Mesodermal cell (in vitro differentiated cells): Measurements from ENCODE around the gene DVL1.
"Not testable (repeated sequence)": the region's sequence is repeated elsewhere in the genome, so short reads cannot be mapped to it uniquely, and the experiment has no call there.

ENCODE experiments used
- H3K27ac ChIP-seq: 2 replicates; pipeline ENCODE4 v1.7.0; 2013; ENCODE audit warnings: mild to moderate bottlenecking, low read depth, low read length, moderate library complexity; ENCODE audit not compliant: severe bottlenecking
- H3K36me3 ChIP-seq: 2 replicates; pipeline ENCODE4 v1.7.1; 2013; ENCODE audit warnings: mild to moderate bottlenecking, low read length, moderate library complexity; ENCODE audit not compliant: control insufficient read depth, insufficient read depth
- H3K4me1 ChIP-seq: one replicate; pipeline ENCODE4 v1.7.1; 2013; ENCODE audit warnings: mild to moderate bottlenecking, low read length; ENCODE audit not compliant: insufficient read depth, control insufficient read depth, poor library complexity, severe bottlenecking
- H3K4me3 ChIP-seq: 2 replicates; pipeline ENCODE4 v1.7.0; 2013; ENCODE audit warnings: low read length, control low read depth, mild to moderate bottlenecking; ENCODE audit not compliant: insufficient read depth, poor library complexity, severe bottlenecking; ENCODE audit errors: extremely low read depth
- H3K9me3 ChIP-seq: 2 replicates; pipeline ENCODE4 v1.7.1; 2013; ENCODE audit warnings: mild to moderate bottlenecking, low read length, moderate library complexity; ENCODE audit not compliant: control insufficient read depth
- WGBS, 2 experiments: methylation state at CpG; one replicate each; pipeline ENCODE4 v1.1.5; 2013; ENCODE audit warnings: missing lambda C conversion rate in 2 of 2; ENCODE audit not compliant: insufficient coverage in 2 of 2; 5-methylcytosine and 5-hydroxymethylcytosine counted together

The DVL1 gene

GRCh38 chr1:1373815-1374588, 24.8 kb upstream of the DVL1 start:
- Histone ChIP-seq H3K27ac (no peak overlapping the region), H3K4me3 (peak overlapping the region; percentile 98), H3K4me1 (peaks cover 7% of the 10 kb centered on the region), H3K36me3 (peaks cover 28% of the 10 kb centered on the region), H3K9me3 (no peaks in the 10 kb centered on the region)
- 59 to 60% methylated on average over 50 to 52 of the region's 52 CpGs for WGBS, 2 experiments

DNA sequence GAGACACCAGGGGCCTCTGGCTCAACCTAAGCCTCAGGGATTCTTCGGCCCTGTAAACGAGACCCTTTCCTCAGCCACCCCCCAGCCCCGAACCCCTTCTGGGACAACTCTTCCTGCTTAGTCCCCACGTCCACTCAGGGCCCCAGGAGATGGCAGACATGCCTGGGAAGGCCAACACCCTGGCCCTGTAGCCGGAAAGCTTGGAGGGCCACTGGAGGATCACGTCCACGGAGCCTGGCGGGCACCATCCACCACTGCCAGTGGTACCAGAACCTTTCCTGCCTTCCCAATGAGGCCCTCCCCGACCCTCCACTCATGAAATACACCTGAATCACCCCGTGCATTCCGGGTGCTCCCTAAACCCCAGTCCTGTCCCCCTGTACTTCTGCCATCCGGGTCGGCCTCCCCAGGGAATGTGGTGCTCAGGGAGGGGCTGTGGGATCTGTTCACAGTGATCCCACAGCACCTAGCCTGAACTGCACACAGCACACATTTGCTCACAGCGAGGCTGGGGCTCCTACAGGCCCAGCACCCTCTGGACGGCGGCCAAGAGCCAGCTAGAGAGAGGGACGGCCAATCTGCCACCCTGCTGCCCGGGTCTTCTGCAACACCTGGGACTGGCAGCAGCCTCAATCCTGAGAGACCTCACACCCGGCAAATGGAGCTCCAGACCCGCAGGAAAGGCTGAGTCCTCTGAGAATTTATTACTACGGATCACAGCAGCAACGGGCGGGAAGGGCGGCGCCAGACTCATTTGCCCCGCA, 24.0 kb upstream of the DVL1 start:
- no peaks in the 10 kb centered on the region for H3K9me3 ChIP-seq
- WGBS, 2 experiments, result 95 to 98% methylated on average over 21 to 23 of the region's 26 CpGs
- H3K4me1 ChIP-seq, result peaks cover 7% of the 10 kb centered on the region
- H3K36me3 ChIP-seq, result peaks cover 28% of the 10 kb centered on the region
- peak overlapping the region; percentile 98 for H3K4me3 ChIP-seq
- no peak overlapping the region for H3K27ac ChIP-seq

DNA sequence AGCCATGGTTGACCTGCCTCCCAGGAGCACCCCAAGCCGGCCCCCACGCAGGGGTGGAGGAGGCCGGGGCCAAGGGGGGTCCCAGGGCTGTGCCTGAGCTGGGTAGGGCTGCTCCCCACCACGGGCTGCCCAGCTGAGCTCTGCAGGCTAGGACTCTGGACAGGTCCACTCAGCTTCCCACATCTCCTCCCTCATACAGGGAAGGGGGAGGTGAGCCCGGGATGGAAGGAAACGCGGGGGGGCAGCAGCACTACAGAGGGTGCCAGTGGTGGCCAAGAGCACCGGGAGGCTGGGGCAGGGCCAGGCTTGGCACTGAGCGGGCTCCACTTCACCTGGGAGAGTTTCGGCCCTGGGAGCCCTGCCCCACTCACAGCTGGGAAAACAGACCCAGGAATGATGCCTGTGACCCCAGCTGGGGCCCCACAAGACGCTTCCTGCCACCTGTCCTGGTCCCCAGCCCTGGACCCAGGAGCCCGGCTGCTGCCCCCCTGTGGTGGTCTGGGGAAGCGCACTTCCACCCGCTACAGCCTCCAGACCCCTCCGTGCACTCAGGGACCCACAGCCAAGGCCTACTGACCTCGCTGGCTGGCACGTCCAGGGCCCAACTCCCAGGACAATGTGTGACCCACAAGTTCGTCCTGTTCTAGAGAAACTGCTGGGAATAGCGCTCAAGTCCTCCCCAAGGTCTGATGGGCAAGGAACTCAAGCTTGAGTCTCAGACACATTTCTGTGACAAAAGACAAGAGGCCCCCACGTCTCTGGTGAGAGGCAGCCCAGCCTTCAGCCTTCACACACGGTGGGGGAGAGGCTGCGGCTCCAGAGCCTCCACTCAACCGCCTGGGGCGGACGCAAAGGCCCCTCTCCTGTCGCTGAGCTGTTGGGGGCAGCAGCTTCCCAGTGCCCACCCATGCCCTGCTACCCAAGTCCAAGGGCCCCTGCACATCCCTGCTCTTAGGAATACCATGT, 22.8 kb upstream of the DVL1 start:
- H3K4me3 ChIP-seq, result no peak overlapping the region
- 57 to 63% methylated on average over 21 to 22 of the region's 26 CpGs for WGBS, 2 experiments

DNA sequence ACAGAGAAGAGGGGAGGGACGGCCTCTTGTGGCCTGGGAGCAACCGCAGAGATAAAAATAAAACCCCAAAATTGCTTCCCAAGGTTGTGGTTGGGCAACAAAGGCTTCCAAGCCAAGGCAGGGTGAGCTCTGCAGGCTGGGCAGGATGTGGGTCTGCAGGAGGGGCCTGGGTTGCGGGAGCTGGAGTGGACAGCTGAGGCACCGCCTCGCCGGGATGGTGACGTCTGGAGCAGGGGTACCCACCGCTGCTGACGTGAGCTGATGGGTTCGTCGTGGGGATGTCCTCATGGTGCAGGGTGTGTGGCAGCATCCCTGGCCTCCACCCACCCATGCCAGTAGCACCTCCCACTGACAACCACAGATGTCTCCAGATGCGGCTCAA, 22.1 kb upstream of the DVL1 start:
- WGBS, 2 experiments, result 92 to 94% methylated on average over 9 of the region's 12 CpGs
- Histone ChIP-seq H3K9me3 (peaks cover 11% of the 10 kb centered on the region), H3K27ac (no peak overlapping the region), H3K4me1 (peaks cover 7% of the 10 kb centered on the region), H3K4me3 (no peak overlapping the region), H3K36me3 (peaks cover 22% of the 10 kb centered on the region)

More for the DNA sequence above, 22.8 kb upstream of the DVL1 start:
- no peak overlapping the region for H3K27ac ChIP-seq
- H3K9me3 ChIP-seq, result peaks cover 4% of the 10 kb centered on the region
- H3K4me1 ChIP-seq, result peaks cover 7% of the 10 kb centered on the region
- peaks cover 25% of the 10 kb centered on the region for H3K36me3 ChIP-seq

- Histone ChIP-seq H3K36me3 (peaks cover 22% of the 10 kb centered on the region), H3K4me3 (no peak overlapping the region), H3K9me3 (peaks cover 16% of the 10 kb centered on the region), H3K27ac (no peak overlapping the region), H3K4me1 (peaks cover 4% of the 10 kb centered on the region)
- WGBS, 2 experiments, result 95 to 96% methylated on average over 13 of the region's 16 CpGs
These were observed 21.6 kb upstream of the DVL1 start for GRCh38 chr1:1370771-1371300.

- H3K4me3 ChIP-seq, H3K27ac ChIP-seq, H3K4me1 ChIP-seq: not testable (repeated sequence)
- peaks cover 22% of the 10 kb centered on the region for H3K36me3 ChIP-seq
- 90 to 93% methylated on average over 9 to 13 of the region's 14 CpGs for WGBS, 2 experiments
- H3K9me3 ChIP-seq, result peaks cover 17% of the 10 kb centered on the region
These were observed 20.9 kb upstream of the DVL1 start for GRCh38 chr1:1370094-1370493.

GRCh38 chr1:1367315-1367714, 18.1 kb upstream of the DVL1 start:
- peaks cover 9% of the 10 kb centered on the region for H3K36me3 ChIP-seq
- 89 to 93% methylated on average over 5 of the region's 5 CpGs for WGBS, 2 experiments
- no peak overlapping the region for H3K4me3 ChIP-seq
- H3K9me3 ChIP-seq, result peaks cover 17% of the 10 kb centered on the region
- no peak overlapping the region for H3K27ac ChIP-seq
- no peaks in the 10 kb centered on the region for H3K4me1 ChIP-seq

- Histone ChIP-seq H3K4me1 (peaks cover 3% of the 10 kb centered on the region), H3K4me3 (no peak overlapping the region), H3K9me3 (peaks cover 17% of the 10 kb centered on the region), H3K36me3 (peaks cover 7% of the 10 kb centered on the region), H3K27ac (no peak overlapping the region)
- 93 to 95% methylated on average over 3 of the region's 3 CpGs for WGBS, 2 experiments
These were observed 17.5 kb upstream of the DVL1 start for GRCh38 chr1:1366699-1367066.

DNA sequence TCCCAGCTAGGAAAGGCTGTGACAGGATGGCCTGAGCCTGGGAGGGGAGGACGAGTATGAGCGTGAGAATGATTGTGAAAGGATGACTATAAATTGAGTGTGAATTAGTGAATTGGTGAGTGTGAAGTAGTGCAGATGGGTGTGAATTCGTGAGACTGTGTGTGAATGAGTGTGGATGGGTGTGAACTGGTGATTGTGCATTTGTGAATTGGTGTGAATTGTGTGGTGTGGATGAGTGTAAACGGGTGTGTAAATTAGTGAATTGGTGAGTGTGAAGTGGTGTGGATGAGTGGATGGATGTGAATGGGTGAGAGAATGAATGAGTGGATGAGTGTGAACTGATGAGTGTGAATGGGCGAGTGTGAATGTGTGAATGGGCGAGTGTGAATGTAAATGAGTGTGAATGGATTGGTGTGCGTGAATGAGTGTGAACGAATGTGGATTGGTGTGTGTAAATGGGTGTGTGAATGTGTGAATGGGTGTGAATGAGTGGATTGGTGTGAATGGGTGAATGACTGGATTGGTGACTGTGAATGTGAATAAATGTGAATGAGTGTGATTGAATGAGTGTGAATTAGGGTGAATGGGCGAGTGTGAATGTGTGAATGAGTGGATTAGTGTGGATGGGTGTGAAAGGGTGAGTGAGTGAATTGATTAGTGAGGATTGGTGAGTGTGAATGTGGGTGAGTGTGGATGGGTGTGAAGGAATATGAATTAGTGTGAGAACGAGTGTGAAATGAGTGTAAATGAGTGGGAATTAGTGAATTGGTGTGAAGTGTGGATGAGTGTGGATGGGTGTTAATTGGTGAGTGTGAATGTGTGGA, 16.9 kb upstream of the DVL1 start:
- Histone ChIP-seq H3K4me3 (no peak overlapping the region), H3K27ac (no peak overlapping the region)
- WGBS, 2 experiments, result 77 to 84% methylated on average over 10 of the region's 10 CpGs

More for the DNA sequence above, 16.9 kb upstream of the DVL1 start:
- Histone ChIP-seq H3K4me1 (peaks cover 9% of the 10 kb centered on the region), H3K36me3 (peaks cover 5% of the 10 kb centered on the region), H3K9me3 (peaks cover 17% of the 10 kb centered on the region)
